Measurements from ENCODE around the gene HRH1.
A peak's percentile ranks its signal among the peaks of the same experiment; 100 is the strongest.

HRH1 gene

GRCh38 chr3:11282250-11283138 lies 128.2 kb downstream of the HRH1 start:
- DNase-seq (ENCODE audit: low read depth in 2 of 2), result no peak

- DNase-seq (ENCODE audit: low read depth in 2 of 2), result no peak
These were observed 128.8 kb downstream of the HRH1 start for GRCh38 chr3:11283139-11283475.

GRCh38 chr3:11284011-11284410 lies 129.7 kb downstream of the HRH1 start:
- no peak for DNase-seq (ENCODE audit: low read depth in 2 of 2)

GRCh38 chr3:11285471-11285870 lies 131.2 kb downstream of the HRH1 start:
- DNase-seq (ENCODE audit: low read depth in 2 of 2), result no peak

- no peak for DNase-seq (ENCODE audit: low read depth in 2 of 2)
These were observed 133.1 kb downstream of the HRH1 start for GRCh38 chr3:11287404-11287803.

GRCh38 chr3:11288021-11288491 lies 133.8 kb downstream of the HRH1 start:
- DNase-seq (ENCODE audit: low read depth in 2 of 2), result no peak

GRCh38 chr3:11288786-11289637 lies 134.7 kb downstream of the HRH1 start:
- no peak for DNase-seq (ENCODE audit: low read depth in 2 of 2)

- no peak for DNase-seq (ENCODE audit: low read depth in 2 of 2)
These were observed 135.6 kb downstream of the HRH1 start for GRCh38 chr3:11289864-11290263.

- no peak for DNase-seq (ENCODE audit: low read depth in 2 of 2)
These were observed 136.7 kb downstream of the HRH1 start for GRCh38 chr3:11290743-11291680.

- DNase-seq (ENCODE audit: low read depth in 2 of 2), result no peak
These were observed 137.5 kb downstream of the HRH1 start for GRCh38 chr3:11291808-11292207.

GRCh38 chr3:11297126-11297525 lies 142.8 kb downstream of the HRH1 start:
- DNase-seq (ENCODE audit: low read depth in 2 of 2), result no peak

- no peak for DNase-seq (ENCODE audit: low read depth in 2 of 2)
These were observed 146.7 kb downstream of the HRH1 start for GRCh38 chr3:11300970-11301369.

- DNase-seq (ENCODE audit: low read depth in 2 of 2), result no peak
These were observed 148.2 kb downstream of the HRH1 start for GRCh38 chr3:11302444-11302843.

GRCh38 chr3:11304175-11304574 lies 149.9 kb downstream of the HRH1 start:
- no peak for DNase-seq (ENCODE audit: low read depth in 2 of 2)

- no peak for DNase-seq (ENCODE audit: low read depth in 2 of 2)
These were observed 151.2 kb downstream of the HRH1 start for GRCh38 chr3:11305509-11305908.

- peak in 1 of 2 donors; percentile 40 for DNase-seq (ENCODE audit: low read depth in 2 of 2)
These were observed 152.7 kb downstream of the HRH1 start for GRCh38 chr3:11306817-11307589.

GRCh38 chr3:11307830-11308432 lies 153.6 kb downstream of the HRH1 start:
- DNase-seq (ENCODE audit: low read depth in 2 of 2), result no peak

GRCh38 chr3:11310258-11310657 lies 156.0 kb downstream of the HRH1 start:
- DNase-seq (ENCODE audit: low read depth in 2 of 2), result no peak

GRCh38 chr3:11312166-11312565 lies 157.9 kb downstream of the HRH1 start:
- DNase-seq (ENCODE audit: low read depth in 2 of 2), result no peak

All from stimulated activated CD8-positive, alpha-beta memory T cell treated with anti-CD3 and anti-CD28 coated beads, Interleukin-15, amount 100 ng/mL, for 48 hours (primary cell).